ENCODE measurements around the gene TRAFD1. TPM values are rescaled to one million over a fixed set of nuclear protein-coding genes. Genes with fewer than 3 reads are reported as not detected.
A peak's percentile ranks its signal among the peaks of the same experiment; 100 is the strongest.

The TRAFD1 gene
- total RNA-seq (10 to 100 TPM; 37.1 to 43.1 TPM), polyA plus RNA-seq (10 to 100 TPM; 16.9 to 38.5 TPM)
- long read RNA-seq, donor 1, partial matches to known transcripts: 6 of 13 reads
- long read RNA-seq, donor 1, other reads (novel, unspliced or antisense): 0 of 13 reads
- long read RNA-seq, donor 2, partial matches to known transcripts: 0 of 5 reads
- long read RNA-seq, donor 2, other reads (novel, unspliced or antisense): 0 of 5 reads
- long read RNA-seq, donor 3, partial matches to known transcripts: 7 of 13 reads
- long read RNA-seq, donor 3, other reads (novel, unspliced or antisense): 0 of 13 reads
- long read RNA-seq, donor 4, transcript TRAFD1-207 (5 exons, 1,003 nt): major isoform, 6 of 15 reads
- long read RNA-seq, donor 4, partial matches to known transcripts: 8 of 15 reads
- long read RNA-seq, donor 4, other reads (novel, unspliced or antisense): 0 of 15 reads
- long read RNA-seq, donor 5, transcript TRAFD1-202 (12 exons, 2,697 nt): major isoform, 10 of 27 reads
- long read RNA-seq, donor 5, partial matches to known transcripts: 13 of 27 reads
- long read RNA-seq, donor 5, other reads (novel, unspliced or antisense): 0 of 27 reads

- peak; percentile 98 to 99 (median 98) for DNase-seq
- H3K9me3 ChIP-seq (ENCODE audit: control insufficient read depth in 4 of 4, insufficient read depth in 3 of 4, low read length in 3 of 4): no peaks in the 10 kb centered on the region
- peak; percentile 99 for ATAC-seq (ENCODE audit: insufficient read depth, low FRiP score)
- no peaks in the 10 kb centered on the region for H3K36me3 ChIP-seq (ENCODE audit: control insufficient read depth in 4 of 4, insufficient read depth in 4 of 4, low read length in 4 of 4)
- H3K4me3 ChIP-seq: peak within 1 kb of the TSS; percentile 95
- peak within 1 kb of the TSS; percentile 92 to 96 for H3K27ac ChIP-seq (ENCODE audit: low read depth in 1 of 2, low read length in 1 of 2)
- 0% methylated on average over 58 to 63 of the region's 63 CpGs for WGBS, 2 donors
- peaks cover 0 to 27% (median 11%) of the 10 kb centered on the region in 5 donors for H3K4me1 ChIP-seq (ENCODE audit: control insufficient read depth in 5 of 5, insufficient read depth in 5 of 5, low read length in 5 of 5)
- TF ChIP-seq CTCF (IDR thresholded peaks at IDR 0.05; ENCODE audit: control extremely low read depth, extremely low read depth): no peak
- H3K27me3 ChIP-seq (ENCODE audit: control insufficient read depth in 3 of 3, insufficient read depth in 3 of 3, low read length in 2 of 3): no peaks in the 10 kb centered on the region
- H3K9ac ChIP-seq (ENCODE audit: insufficient read depth in 1 of 2, low read length in 2 of 2): peak within 1 kb of the TSS; percentile 73 to 82
These were observed at the start of gene TRAFD1 for GRCh38 chr12:112125250-112125999. TSS of gene TRAFD1 (plus strand) at chr12:112125560. CDS start at chr12:112130523, 4,963 bp downstream.

GRCh38 chr12:112087055-112087850 is 38.1 kb upstream of the TRAFD1 start:
- TF ChIP-seq CTCF (IDR thresholded peaks at IDR 0.05; ENCODE audit: control extremely low read depth, extremely low read depth): no peak
- 95% methylated on average over 2 of the region's 2 CpGs for WGBS, 2 donors
- H3K36me3 ChIP-seq (ENCODE audit: control insufficient read depth in 4 of 4, insufficient read depth in 4 of 4, low read length in 4 of 4): peaks cover 15 to 24% (median 20%) of the 10 kb centered on the region in 4 donors
- no peak overlapping the region for H3K27ac ChIP-seq (ENCODE audit: low read depth in 1 of 2, low read length in 1 of 2)
- H3K9ac ChIP-seq (ENCODE audit: insufficient read depth in 1 of 2, low read length in 2 of 2): no peak overlapping the region
- no peaks in the 10 kb centered on the region for H3K4me1 ChIP-seq (ENCODE audit: control insufficient read depth in 5 of 5, insufficient read depth in 5 of 5, low read length in 5 of 5)
- no peaks in the 10 kb centered on the region for H3K27me3 ChIP-seq (ENCODE audit: control insufficient read depth in 3 of 3, insufficient read depth in 3 of 3, low read length in 2 of 3)
- no peak overlapping the region for H3K4me3 ChIP-seq
- no peaks in the 10 kb centered on the region for H3K9me3 ChIP-seq (ENCODE audit: control insufficient read depth in 4 of 4, insufficient read depth in 3 of 4, low read length in 3 of 4)
- DNase-seq (no peak), ATAC-seq (ENCODE audit: insufficient read depth, low FRiP score) (no peak)

- H3K4me1 ChIP-seq (ENCODE audit: control insufficient read depth in 5 of 5, insufficient read depth in 5 of 5, low read length in 5 of 5): no peaks in the 10 kb centered on the region
- DNase-seq: no peak
- no peaks in the 10 kb centered on the region for H3K9me3 ChIP-seq (ENCODE audit: control insufficient read depth in 4 of 4, insufficient read depth in 3 of 4, low read length in 3 of 4)
- no peaks in the 10 kb centered on the region for H3K27me3 ChIP-seq (ENCODE audit: control insufficient read depth in 3 of 3, insufficient read depth in 3 of 3, low read length in 2 of 3)
- H3K36me3 ChIP-seq (ENCODE audit: control insufficient read depth in 4 of 4, insufficient read depth in 4 of 4, low read length in 4 of 4): peaks cover 15 to 24% (median 21%) of the 10 kb centered on the region in 4 donors
- no peak overlapping the region for H3K27ac ChIP-seq (ENCODE audit: low read depth in 1 of 2, low read length in 1 of 2)
- ATAC-seq (ENCODE audit: insufficient read depth, low FRiP score): no peak
- H3K9ac ChIP-seq (ENCODE audit: insufficient read depth in 1 of 2, low read length in 2 of 2): no peak overlapping the region
- TF ChIP-seq CTCF (IDR thresholded peaks at IDR 0.05; ENCODE audit: control extremely low read depth, extremely low read depth): no peak
- H3K4me3 ChIP-seq: no peak overlapping the region
- WGBS, 2 donors: 97 to 100% methylated on average over 1 of the region's 1 CpG
These were observed 37.5 kb upstream of the TRAFD1 start for GRCh38 chr12:112087851-112088250.

Data from lung (tissue), 16 donors.